Stimulated activated CD8-positive, alpha-beta memory T cell treated with anti-CD3 and anti-CD28 coated beads, Interleukin-15, amount 100 ng/mL, for 24 hours (primary cell): ENCODE measurements around the gene PLEKHG4B.
"Not testable (repeated sequence)": the region's sequence is repeated elsewhere in the genome, so short reads cannot be mapped to it uniquely, and the experiment has no call there.

ENCODE experiments used
- DNase-seq: peaks from one replicate; pipeline ENCODE4 v3.0.0-alpha.2; 2020; ENCODE audit warnings: low read depth

Gene PLEKHG4B

DNA sequence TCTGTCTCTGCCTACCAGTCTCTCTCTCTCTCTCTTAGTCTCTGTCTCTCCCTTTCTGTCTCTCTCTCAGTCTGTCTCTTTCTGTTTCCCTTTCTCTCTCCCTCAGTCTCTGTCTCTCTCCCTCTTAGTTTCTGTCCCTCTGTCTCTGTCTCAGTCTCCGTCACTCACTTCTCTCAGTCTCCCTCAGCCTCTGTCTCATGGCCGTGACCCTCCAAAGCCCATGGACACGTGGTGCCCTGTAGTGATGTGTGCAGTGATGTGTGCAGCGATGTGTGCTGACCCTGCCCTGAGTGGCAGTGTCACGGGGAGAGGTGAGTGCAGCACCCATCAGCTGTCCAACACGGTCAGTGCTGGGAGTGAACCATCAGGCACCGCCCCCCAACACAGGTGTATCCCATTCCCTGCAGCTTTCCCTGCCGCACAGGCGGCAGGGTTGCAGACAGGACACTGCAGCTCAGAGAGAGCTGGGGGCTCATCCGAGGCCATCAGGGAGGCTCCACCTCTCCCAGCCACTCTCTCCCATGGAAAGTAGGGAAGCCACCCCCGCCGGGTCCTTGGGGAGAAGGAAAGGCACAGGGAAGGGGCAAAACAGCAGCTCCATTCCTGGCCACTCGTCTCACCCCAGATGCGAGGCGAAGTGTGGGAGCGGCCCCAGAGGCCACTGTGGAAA is 98.5 kb downstream of the PLEKHG4B start:
- no peak for DNase-seq

DNA sequence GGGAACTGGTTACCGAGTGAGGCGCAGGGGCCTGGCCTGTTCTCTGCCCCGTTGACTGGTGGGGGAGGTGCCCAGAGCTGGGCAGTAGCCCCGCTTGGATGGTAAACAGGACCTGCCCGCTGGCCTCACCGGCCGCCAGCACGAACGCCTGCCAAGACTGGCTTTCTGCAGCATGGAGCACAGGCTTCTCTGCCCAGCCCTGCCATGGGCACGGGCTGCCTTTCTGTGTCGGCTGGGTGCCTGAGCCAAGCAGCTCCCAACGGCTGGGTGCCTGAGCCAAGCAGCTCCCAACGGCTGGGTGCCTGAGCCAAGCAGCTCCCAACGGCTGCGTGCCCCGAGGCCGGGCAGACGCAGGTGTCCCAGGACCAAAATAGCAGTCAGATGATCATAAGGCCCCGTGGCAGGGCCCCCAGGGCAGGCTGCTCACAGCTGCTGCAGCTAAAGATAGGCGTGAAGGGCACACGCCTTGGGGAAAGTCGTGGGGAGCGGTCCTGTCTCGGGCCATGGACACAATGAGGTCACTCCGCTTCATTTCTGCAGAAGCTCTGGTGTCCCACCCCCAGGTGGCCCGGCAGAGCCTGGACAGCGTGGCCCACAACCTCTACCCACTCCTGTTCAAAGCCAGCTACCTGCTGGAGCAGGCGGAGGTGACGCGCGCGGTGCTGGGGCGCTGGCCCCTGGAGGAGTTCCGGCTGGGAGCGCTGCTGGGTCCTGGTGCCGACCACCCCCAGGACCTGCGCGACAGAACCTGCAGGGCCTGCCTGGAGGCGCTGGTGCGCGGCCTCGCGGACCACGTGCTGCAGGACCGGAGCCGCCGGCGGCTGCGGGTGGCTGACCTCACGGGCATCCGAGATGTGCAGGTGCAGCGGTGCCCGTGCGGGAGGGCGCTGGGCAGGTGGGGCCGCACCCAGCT is 99.3 kb downstream of the PLEKHG4B start, which contains the start of gene LRRC14B:
TSS of gene LRRC14B (plus strand) at position 460 of the 913 bp plus-strand sequence. CDS start at position 504, 44 bp downstream.
- no peak for DNase-seq

DNA sequence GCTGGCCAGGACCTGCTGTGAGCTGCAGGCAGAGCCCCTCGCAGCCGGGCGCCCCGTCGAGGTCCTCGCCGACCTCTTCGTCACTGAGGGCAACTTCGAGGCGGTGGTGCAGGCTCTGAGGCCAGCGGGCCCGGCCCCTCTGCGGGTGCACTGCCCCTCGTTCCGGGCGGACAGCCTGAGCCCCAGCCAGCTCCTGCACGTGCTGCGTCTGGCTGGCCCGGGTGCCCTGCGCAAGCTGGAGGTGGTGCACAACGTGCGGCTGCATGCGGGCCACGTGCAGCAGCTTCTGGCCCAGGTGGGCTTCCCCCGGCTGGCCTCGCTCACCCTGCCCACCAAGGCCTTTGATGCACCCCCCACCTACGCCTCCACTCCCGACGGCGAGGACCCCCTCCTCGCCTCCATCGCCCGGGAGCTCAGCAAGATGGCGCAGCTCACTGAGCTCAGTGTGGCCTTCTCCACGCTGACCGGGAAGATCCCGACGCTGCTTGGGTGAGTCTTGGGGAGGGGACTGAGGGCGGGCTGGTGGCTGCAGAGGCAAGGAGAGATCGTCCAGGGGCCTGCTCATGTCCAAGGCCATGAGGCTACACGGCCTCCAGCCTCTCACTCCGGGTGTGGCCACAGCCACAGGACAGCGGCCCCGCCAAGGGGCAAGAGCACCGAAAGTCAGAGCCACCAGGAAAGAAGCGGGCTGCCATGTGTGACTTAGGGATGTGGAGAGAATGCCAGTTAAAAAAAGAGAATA is 100.2 kb downstream of the PLEKHG4B start:
- no peak for DNase-seq

DNA sequence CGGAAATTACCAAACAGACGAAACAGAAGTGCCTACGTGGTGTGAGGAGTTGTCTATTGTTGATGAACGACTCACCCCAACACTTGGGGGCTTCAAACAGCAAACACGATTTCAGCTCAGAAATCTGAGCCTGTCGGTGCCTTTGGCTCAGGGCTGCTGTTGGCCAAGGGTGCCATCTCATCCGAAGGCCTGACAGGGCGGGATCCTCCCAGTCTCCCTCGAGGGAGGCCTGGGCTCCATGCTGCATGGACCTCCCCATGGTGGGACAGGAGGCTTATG is 100.7 kb downstream of the PLEKHG4B start:
- no peak for DNase-seq

DNA sequence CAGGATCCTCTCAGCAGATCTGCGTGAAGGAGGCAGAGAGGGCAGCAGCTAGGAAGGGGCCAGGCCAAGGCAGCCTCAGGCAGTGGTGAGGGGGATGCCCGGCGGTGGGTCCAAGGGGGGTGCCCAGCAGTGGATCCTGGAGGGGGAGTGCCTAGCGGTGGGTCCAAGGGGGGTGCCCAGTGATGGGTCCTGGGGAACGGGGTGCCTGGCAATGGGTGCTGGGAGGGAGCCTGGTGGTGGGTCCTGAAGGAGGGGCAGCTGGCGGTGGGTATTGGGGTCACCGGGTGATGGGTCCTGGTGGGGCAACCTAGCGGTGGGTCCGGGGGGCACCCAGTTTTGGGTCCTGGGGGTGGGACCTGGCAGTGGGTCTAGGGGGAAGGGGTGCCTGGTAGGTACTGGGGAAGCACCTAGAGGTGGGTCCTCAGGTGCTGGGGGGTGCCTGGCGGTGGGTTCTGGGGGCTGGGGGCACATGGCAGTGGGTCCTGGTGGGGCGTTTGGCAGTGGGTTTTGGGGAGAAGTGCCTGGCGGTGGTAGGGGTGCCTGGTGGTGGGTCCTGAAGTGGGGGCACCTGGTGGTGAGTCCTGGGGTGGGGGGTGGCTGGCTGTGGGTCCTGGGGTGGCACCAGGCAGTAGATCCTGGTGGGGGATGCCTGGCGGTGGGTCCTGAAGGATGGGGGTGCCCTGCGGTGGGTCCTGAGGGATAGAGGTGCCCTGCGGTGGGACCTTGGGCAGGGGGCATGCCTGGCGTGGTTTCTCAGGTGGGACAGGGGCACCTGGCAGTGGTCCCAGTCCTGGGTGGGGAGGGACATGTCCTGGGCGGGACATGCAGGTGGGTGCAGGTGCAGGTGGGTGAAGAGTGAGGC is 101.2 kb downstream of the PLEKHG4B start:
- no peak for DNase-seq

DNA sequence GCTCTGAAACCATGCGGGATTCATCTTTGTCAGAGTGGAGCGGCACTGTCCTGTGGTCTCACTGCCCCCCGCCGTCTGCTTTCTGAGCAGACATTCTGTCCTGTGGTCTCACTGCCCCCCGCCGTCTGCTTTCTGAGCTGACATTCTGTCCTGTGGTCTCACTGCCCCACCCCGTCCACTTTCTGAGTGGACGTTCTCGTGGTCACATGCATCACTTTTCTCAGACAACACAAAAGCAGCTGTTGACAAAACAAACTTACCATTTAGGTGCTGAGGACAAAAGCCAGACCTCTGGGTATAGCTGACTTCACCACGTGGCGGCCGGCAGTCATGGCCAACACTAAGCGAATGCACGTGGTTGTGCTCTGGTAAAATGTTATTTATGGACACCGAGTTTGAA is 102.1 kb downstream of the PLEKHG4B start:
- no peak for DNase-seq

DNA sequence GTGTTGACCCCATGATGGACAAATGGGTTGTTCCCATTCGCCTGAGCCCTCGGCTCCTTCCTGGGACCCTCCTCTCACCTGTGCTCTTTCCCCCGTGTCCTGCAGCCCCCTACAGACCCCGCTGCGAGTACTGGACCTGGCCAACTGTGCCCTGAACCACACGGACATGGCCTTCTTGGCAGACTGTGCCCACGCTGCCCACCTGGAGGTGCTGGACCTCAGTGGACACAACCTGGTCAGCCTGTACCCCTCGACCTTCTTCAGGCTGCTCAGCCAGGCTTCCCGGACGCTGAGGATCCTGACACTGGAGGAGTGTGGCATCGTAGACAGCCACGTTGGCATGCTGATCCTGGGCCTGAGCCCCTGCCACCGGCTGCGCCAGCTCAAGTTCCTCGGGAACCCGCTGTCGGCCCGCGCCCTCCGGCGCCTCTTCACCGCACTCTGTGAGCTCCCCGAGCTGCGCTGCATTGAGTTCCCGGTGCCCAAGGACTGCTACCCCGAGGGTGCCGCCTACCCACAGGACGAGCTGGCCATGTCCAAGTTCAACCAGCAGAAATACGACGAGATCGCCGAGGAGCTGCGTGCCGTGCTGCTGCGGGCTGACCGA is 102.7 kb downstream of the PLEKHG4B start:
- DNase-seq = no peak

DNA sequence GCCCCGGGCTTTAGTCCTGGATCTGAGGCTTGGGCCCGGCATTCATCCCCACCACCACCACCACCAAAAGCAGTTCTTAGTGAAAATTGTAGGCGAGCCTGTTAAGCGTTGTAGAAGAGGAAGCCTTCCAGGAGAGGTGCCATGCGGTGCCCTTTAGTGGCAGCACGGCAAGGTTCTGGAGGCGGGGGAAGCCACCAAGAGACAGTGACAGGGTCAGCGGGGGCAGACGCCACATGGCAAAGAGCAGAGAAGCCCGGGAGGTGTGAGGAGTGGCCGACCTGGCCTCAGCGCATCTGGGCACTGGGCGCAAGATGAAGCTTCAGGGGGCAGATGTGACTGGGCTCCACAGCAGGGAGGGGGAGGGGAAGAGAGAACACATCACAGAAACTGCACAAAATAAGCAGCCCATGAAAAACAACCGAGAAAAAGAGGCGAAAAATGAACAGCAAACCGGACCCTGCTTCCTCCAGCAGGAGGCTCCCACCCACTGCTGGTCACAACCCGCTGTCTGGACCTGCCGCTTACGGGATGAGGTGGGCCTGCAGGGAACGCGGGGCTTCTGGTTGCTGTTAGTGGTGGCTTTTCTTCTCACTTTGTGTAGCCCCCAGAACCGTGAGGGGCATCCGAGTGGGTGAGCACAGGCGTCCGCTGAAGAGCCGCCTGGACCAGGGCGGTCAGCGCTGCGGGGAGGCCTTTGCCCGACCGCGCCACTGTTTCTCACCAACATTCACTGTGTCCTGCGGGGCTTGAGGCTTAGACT is 103.6 kb downstream of the PLEKHG4B start:
- DNase-seq = no peak

DNA sequence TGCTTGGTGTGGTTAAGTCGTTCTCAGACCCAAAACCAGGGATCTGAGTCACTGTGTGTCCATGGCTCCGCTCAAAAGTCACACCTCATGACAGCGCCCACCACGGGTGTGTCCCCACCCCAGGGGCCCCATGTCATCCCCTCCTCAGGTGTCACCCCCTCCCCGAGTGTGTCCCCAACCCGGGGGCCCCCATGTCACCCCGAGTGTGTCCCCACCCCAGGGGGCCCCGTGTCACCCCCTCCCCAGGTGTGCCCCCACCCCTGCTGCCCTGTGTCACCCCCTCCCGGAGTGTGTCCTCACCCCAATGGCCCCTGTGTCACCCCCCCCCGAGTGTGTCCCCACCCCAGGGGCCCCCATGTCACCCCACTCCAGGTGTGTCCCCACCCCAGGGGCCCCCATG is 104.4 kb downstream of the PLEKHG4B start:
- DNase-seq = no peak

DNA sequence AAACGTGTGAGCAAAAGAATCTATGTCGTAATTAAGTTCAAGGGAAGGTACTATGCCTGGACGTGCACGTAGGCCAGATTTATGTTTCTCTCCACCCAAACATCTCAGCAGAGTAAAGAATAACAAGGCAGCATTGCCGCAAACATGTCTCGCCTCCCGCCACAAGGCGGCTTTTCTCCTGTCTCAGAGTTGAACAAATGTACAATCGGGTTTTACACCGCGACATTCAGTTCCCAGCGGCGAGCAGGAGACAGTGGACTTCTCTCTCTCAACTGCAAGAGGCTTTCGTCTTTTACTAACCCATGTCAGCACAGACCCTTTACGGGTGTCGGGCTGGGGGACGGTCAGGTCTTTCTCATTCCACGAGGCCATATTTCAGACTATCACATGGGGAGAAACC is 105.1 kb downstream of the PLEKHG4B start:
- not testable (repeated sequence) for DNase-seq

DNA sequence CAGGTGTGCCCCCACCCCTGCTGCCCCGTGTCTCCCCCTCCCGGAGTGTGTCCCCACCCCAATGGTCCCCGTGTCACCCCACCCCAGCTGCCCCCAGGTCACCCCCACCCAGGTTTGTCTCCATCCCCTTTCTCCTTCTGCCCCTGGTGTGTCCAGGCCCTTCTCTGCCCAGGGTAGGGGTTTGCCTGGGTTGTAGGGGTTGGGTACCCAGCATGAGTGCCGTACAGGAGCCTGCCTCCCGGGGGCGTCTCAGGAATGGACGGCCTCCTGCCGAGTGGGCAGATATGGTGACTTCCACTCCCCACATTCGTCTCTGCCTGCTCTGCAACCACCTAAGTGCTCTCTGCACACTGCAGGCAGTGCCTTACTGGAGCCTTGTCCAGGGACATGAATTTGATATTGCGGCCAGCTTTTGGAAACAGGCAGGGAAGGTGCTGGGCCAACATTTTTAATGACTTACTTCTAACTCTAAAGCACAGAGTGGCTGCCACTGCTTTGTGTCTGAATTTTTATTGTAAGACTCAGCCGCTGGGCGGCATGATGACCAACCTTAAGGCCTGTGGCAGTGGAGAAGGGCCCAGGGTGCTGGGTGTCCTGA is 106.0 kb downstream of the PLEKHG4B start:
- DNase-seq = no peak

DNA sequence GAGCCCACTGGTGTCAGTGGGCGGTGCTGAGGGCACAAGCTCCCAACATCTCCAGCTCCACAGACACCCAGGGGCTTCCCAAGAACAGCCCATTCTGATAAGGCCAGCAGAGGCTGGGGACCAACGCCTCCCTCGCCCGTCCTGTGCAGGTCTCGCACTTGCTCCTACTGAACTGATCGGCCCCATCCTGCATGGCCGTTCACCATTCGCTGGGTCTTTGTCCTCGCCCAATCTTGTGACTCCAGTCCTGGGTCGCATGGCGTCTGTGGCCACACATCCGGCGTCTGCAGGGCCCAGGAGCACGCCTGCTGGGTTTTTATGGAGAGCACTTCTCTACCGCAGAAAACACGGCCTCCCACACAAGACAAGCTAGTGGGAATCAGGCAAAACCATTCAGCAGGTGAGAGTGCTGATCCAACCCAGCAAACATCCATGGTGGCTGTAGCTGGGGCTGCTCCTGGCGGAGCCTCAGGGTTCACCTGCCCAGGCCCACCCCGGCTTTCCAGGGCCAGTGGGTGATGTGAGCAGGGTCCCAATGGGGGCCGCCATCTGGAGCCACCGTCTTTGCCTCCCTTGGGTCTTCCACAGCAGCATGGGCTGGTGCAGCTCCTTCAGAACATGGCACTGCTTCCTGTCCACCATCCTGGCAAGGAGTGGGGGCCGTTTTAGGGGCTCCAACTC is 106.7 kb downstream of the PLEKHG4B start:
- DNase-seq = no peak

DNA sequence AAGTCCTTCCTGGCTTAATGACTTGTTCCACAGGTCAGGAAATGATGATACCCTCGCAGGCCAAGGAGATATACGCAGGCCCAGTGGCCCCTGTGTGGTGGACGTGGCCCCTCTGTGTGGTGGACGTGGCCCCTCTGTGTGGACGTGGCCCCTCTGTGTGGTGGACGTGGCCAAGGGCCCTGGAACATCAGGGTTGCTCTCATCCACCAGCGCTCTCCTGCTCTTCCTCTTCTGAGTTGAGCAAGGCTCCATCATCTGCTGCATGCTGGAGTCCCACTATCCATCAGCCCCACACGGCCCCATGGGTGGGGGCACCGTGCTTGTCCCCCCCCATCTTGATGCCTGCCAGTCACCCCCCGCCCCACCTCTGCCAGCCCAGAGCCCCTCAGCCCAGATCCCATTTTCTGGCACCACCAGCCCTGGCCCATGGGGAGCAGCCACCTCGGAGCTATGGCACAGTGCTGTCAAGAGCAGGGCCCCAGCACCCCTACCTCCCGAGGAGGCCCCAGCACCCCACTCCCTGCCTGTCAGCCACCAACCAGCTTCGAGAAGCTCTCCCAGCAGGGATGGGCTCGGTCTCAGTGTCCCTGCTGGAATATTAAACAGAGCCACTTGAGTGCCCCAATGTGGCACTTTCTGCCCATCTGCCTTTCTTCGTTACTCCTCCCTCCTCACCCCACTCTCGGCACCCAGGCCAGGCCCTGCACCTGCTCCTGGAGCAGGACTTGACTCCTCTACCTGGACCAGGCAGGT is 107.4 kb downstream of the PLEKHG4B start:
- DNase-seq = no peak

DNA sequence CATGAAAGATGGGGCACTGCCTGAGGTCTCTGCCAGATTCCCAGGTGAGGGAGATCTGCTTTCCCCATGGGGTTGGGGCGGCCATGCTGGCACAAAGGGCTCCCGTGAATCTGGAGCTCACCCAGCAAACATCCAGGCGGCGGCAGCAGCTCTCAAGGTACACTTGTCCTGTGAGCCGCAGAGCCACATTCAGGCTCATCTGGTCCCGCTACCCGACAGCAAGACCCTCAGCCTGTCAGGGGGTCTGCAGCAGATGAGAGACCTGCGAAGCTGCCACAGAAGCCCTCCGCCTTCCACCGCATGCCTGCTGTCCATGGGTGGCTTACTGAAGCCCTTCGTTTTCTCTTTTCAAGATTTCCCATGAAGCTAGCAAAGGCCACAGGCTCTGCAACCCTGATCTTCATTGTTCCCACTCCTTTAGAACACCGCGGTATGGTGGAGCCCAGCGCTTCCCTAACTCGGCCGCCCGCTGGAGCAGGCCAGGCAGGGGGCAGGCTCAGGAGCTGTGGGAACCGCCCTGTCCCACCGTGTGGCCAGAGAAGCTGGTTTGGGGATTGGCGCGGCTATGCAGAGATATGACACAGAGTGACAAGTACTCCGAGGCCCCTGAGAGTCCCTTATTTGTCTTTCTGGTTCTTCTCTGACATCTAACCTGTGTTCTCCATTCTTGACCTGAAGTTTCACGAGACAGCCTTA is 108.1 kb downstream of the PLEKHG4B start:
- DNase-seq = no peak

DNA sequence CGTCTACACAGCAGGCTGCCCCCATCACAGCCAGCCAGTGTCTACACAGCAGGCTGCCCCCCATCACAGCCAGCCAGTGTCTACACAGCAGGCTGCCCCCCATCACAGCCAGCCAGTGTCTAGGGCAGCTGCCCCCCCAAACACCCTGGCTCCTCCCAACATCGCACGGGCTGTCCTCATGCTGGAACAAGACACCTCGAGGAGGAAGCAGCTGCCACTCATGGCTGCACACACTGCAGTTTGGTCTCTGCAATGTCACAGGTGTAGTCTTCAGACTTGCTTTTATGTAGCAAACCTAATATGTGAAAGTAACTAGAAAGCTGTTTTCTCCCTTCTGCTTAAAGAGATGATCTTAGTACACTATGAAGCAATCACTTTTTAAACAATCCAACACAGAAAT is 109.0 kb downstream of the PLEKHG4B start:
- no peak for DNase-seq

DNA sequence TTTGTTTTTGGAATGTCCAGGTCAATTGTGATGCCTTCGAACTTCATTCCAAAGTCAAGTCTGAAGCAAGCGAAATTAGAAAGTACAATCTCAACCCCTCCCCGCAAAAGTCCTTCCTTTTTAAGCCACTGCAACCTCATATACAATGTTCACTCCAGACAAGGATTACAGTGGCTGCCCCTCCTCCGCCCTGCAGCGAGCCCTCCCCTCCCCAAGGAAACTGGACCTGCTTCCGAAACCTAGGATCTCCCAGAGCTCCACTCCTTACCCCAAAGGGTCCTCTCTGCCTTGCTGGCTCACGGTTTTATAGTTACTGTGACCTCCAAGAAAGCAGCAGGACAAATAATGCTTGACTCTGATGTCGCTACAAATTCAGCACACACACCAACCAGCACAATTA is 109.7 kb downstream of the PLEKHG4B start:
- DNase-seq = no peak

DNA sequence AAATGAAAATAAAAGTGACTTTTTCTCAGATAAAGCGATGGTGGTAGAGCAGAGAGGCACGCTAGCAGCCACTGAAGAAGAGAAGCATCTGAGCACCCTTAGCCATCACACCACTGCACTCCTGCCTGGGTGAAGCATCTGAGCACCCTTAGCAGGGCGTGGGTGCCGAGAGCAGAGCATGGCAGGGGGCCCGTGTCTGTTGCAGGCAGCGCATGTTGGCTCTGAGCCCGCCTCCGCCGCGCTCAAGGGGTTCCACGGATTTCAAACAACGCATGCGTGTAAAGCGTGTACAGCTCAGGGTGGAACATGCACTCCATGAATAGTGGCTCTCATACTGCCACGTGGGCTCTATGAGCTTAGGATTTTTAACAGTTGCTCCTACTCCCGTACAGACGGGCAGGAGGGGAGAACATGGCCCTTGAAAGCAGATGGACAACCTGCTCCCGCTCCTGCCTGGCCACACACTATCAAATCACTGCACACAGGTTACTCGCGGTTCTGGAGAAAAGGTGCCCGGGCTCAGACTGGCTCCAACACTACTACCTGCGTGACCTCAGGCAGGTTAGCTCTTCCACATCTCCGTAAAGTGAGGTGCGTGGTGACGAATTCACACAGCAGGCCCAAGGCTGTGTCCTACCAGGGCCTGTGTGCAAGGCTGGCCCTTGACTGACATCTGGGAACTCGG is 111.4 kb downstream of the PLEKHG4B start:
- DNase-seq = no peak

DNA sequence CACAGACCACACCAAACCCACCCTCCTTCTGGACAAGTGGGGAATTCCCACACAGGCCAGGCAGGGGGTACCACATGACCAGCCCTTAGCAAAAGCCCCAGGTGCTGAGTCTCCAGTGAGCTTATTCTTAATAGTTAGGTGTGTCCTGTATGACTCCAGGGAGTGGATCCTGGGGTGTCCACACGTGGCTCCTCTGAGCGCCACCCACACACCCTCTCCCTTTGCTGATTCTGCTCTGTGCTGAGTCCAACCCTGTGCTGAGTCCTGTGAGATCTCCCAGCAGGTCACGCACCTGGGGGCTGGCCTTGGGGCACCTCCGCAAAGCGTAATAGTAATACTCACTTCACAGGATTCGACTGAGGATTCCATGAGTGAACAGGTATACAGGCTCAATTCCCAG is 112.0 kb downstream of the PLEKHG4B start:
- DNase-seq = no peak
